Panc1 (cell line): ENCODE measurements around the gene ADARB1. TPM values are rescaled to one million over a fixed set of nuclear protein-coding genes. Genes with fewer than 3 reads are reported as not detected.

Experiments used
- ATAC-seq: fragments of 200-7000 bp; cut with Tn5 transposase; 2 replicates; pipeline ENCODE4 v1.9.1; 2020; ENCODE audit warnings: mild to moderate bottlenecking, moderate library complexity
- BruUV-seq: library from RNA; stranded (reverse); fragments of 400-500 nt; replicated peaks from 2 replicates; lab custom pipeline; 2021; lab: Mats Ljungman, UMichigan
- CTCF ChIA-PET: fragments of 300-600 bp; sonication (Branson Sonifier 250); formaldehyde crosslinking; loops from one replicate; lab custom pipeline; 2022; ENCODE audit warnings: antibody characterized with exemption; lab: Charles Lee
- POLR2A ChIA-PET: fragments of 300-600 bp; sonication (Branson Sonifier 250); formaldehyde crosslinking; loops from one replicate; lab custom pipeline; 2022; ENCODE audit warnings: antibody characterized with exemption; lab: Charles Lee
- DNase-seq: peaks from one replicate; pipeline ENCODE4 v3.0.0-alpha.2; 2010; ENCODE audit warnings: low read depth, low spot score
- H3K27ac ChIP-seq: 2 replicates; pipeline ENCODE4 v1.5.1; 2011; ENCODE audit warnings: mild to moderate bottlenecking, low read length, inconsistent platforms
- H3K27me3 ChIP-seq: fragments of 200-500 bp; sonication (Bioruptor generic); 2 replicates; pipeline ENCODE4 v1.6.0; 2014; ENCODE audit warnings: low read length, inconsistent platforms; ENCODE audit not compliant: control insufficient read depth, insufficient read depth
- H3K36me3 ChIP-seq: fragments of 200-500 bp; sonication (Bioruptor generic); 2 replicates; pipeline ENCODE4 v1.5.1; 2014; ENCODE audit warnings: inconsistent platforms, mild to moderate bottlenecking, low read length, moderate library complexity; ENCODE audit not compliant: control insufficient read depth, insufficient read depth
- H3K4me1 ChIP-seq: 2 replicates; pipeline ENCODE4 v1.5.1; 2011; ENCODE audit warnings: inconsistent platforms, mild to moderate bottlenecking, low read length, moderate library complexity; ENCODE audit not compliant: control insufficient read depth, insufficient read depth
- H3K4me3 ChIP-seq, 2 experiments: 2 replicates each; pipeline ENCODE4 v1.5.1; 2011 to 2012; ENCODE audit warnings: low read depth in 2 of 2, low read length in 2 of 2, mild to moderate bottlenecking in 2 of 2, inconsistent platforms in 1 of 2, moderate library complexity in 1 of 2
- H3K9me3 ChIP-seq: fragments of 200-500 bp; sonication (Bioruptor generic); 2 replicates; pipeline ENCODE4 v1.5.1; 2014; ENCODE audit warnings: low read depth, mild to moderate bottlenecking, inconsistent platforms, low read length, moderate library complexity; ENCODE audit not compliant: control insufficient read depth, insufficient read depth
- POLR2AphosphoS5 ChIP-seq: IDR thresholded peaks from 2 replicates; pipeline ENCODE4 v1.6.1; 2012; ENCODE audit warnings: mild to moderate bottlenecking, low read depth, low read length, moderate library complexity
- SIN3A ChIP-seq: IDR thresholded peaks from 2 replicates; pipeline ENCODE4 v1.6.1; 2012; ENCODE audit warnings: low read depth, mild to moderate bottlenecking, low read length, moderate library complexity, borderline replicate concordance; ENCODE audit not compliant: insufficient read depth
- TCF7L2 ChIP-seq: IDR thresholded peaks from 2 replicates; pipeline ENCODE4 v1.6.1; 2011; ENCODE audit warnings: mild to moderate bottlenecking, low read depth, low read length, inconsistent platforms
- in situ Hi-C: cut with HindIII; loops from 2 replicates; pipeline ENCODE4 v1.10.0; 2016; ENCODE audit warnings: low sequenced_read_pairs, low pct_unique_long_range_greater_than_20kb
- intact Hi-C: fragments of 100-400 bp; cut with micrococcal nuclease; formaldehyde crosslinking; loops from one replicate; pipeline ENCODE4 v1.10.0; 2022; ENCODE audit not compliant: unreplicated experiment
- total RNA-seq: library from RNA; stranded (reverse); gene quantifications from one replicate; pipeline ENCODE4 v1.2.1, GENCODE V29; 2021; ENCODE audit not compliant: unreplicated experiment
- TF ChIP-seq, protein P1 (sequence below), 2 experiments: IDR thresholded peaks; 2 replicates each; pipeline ENCODE4 v1.6.1; 2011 to 2012; ENCODE audit warnings: low read depth in 2 of 2, control low read depth in 1 of 2, low read length in 1 of 2, mild to moderate bottlenecking in 1 of 2, moderate library complexity in 1 of 2; ENCODE audit not compliant: insufficient read depth in 1 of 2
- TF ChIP-seq, protein P2 (sequence below): fragments of 450-650 bp; IDR thresholded peaks from 2 replicates; pipeline ENCODE4 v1.5.1; 2017; ENCODE audit warnings: mild to moderate bottlenecking

Gene ADARB1
- total RNA-seq, 1 experiment from 2014 or later, result 15.0 TPM

DNA sequence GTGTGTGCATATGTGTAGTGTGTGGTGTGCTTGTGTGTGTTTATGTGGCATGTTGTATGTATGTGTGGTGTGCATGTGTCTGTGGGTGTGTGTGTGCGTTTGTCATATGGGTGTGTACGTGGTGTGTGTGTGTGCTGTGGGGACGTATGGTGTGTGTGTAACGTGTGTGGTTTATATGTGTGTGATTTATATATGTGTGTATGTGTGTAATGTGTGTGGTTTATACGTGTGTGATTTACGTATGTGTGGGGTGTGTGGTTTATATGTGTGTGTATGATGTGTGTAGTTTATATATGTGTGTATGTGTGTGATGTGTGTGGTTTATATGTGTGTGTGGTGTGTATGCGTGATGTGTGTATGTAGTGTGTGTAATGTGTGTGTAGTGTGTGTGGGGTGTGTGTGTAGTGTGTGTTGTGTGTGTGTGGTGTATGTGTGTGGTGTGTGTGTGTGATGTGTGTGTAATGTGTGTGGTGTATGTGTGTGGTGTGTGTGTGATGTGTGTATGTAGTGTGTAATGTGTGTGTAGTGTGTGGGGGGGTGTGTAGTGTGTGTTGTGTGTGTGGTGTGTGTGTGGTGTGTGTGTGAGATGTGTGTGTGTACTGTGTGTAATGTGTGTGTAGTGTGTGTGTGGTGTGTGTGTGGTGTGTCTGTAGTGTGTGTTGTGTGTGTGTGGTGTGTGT is 32.3 kb upstream of the ADARB1 start:
- DNase-seq, result no peak
- ChIA-PET POLR2A (no interaction called here), CTCF (no interaction called here)
- H3K9me3 ChIP-seq, result no peaks in the 10 kb centered on the region
- no peaks in the 10 kb centered on the region for H3K4me1 ChIP-seq
- in situ Hi-C loops, result no loop called here
- no peaks in the 10 kb centered on the region for H3K27me3 ChIP-seq
- no TSS peak for BruUV-seq
- no peak for TF ChIP-seq POLR2AphosphoS5
- TF ChIP-seq, protein P1, sequence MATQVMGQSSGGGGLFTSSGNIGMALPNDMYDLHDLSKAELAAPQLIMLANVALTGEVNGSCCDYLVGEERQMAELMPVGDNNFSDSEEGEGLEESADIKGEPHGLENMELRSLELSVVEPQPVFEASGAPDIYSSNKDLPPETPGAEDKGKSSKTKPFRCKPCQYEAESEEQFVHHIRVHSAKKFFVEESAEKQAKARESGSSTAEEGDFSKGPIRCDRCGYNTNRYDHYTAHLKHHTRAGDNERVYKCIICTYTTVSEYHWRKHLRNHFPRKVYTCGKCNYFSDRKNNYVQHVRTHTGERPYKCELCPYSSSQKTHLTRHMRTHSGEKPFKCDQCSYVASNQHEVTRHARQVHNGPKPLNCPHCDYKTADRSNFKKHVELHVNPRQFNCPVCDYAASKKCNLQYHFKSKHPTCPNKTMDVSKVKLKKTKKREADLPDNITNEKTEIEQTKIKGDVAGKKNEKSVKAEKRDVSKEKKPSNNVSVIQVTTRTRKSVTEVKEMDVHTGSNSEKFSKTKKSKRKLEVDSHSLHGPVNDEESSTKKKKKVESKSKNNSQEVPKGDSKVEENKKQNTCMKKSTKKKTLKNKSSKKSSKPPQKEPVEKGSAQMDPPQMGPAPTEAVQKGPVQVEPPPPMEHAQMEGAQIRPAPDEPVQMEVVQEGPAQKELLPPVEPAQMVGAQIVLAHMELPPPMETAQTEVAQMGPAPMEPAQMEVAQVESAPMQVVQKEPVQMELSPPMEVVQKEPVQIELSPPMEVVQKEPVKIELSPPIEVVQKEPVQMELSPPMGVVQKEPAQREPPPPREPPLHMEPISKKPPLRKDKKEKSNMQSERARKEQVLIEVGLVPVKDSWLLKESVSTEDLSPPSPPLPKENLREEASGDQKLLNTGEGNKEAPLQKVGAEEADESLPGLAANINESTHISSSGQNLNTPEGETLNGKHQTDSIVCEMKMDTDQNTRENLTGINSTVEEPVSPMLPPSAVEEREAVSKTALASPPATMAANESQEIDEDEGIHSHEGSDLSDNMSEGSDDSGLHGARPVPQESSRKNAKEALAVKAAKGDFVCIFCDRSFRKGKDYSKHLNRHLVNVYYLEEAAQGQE (IDR thresholded peaks at IDR 0.05; ENCODE audit: insufficient read depth in 1 of 2, low read depth in 2 of 2, low read length in 1 of 2), result no peak
- TF ChIP-seq, protein P2, sequence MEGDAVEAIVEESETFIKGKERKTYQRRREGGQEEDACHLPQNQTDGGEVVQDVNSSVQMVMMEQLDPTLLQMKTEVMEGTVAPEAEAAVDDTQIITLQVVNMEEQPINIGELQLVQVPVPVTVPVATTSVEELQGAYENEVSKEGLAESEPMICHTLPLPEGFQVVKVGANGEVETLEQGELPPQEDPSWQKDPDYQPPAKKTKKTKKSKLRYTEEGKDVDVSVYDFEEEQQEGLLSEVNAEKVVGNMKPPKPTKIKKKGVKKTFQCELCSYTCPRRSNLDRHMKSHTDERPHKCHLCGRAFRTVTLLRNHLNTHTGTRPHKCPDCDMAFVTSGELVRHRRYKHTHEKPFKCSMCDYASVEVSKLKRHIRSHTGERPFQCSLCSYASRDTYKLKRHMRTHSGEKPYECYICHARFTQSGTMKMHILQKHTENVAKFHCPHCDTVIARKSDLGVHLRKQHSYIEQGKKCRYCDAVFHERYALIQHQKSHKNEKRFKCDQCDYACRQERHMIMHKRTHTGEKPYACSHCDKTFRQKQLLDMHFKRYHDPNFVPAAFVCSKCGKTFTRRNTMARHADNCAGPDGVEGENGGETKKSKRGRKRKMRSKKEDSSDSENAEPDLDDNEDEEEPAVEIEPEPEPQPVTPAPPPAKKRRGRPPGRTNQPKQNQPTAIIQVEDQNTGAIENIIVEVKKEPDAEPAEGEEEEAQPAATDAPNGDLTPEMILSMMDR, result no peak
- TF ChIP-seq SIN3A, result no peak
- no peak for TF ChIP-seq TCF7L2
- no peak overlapping the region for H3K27ac ChIP-seq
- no peak for ATAC-seq
- intact Hi-C loops, result no loop called here
- no peak overlapping the region for H3K4me3 ChIP-seq
- H3K36me3 ChIP-seq, result no peaks in the 10 kb centered on the region

DNA sequence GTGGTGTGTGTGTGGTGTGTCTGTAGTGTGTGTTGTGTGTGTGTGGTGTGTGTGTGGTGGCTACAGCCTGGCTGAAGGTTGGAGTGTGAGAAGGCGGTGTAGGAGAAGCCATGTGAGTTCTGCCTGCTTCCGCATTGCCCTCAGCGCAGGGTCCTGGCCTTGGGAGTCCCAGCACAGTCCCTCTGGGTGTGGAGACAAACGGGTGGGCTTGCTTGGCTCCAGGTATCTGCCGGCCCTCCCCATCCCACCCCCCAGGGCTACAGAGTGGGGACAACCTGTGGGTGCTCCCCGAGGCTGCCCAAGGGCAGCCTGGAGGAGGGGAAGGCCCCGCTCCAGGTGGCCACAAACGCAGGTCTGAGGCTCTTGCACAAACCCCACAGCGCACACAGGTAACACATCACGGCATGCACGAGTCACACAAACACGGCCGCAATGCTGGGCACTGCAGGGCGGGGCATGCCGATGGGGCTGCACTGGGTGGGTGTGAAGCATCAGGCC is 31.7 kb upstream of the ADARB1 start:
- Histone ChIP-seq H3K27ac (no peak overlapping the region), H3K9me3 (no peaks in the 10 kb centered on the region), H3K36me3 (no peaks in the 10 kb centered on the region), H3K4me1 (no peaks in the 10 kb centered on the region), H3K27me3 (no peaks in the 10 kb centered on the region), H3K4me3 (no peak overlapping the region)
- CTCF ChIA-PET, result no interaction called here
- POLR2A ChIA-PET, result interaction anchor here (0.6 kb wide), 1 partner anchor 30 kb away, joined by 3 read pairs; no protein-coding TSS in a partner anchor
- intact Hi-C loops, result no loop called here
- in situ Hi-C loops, result no loop called here
- ATAC-seq, result no peak
- DNase-seq, result no peak
- no TSS peak for BruUV-seq
- TF ChIP-seq SIN3A (no peak), TCF7L2 (no peak), POLR2AphosphoS5 (no peak)
- TF ChIP-seq, protein P1 (IDR thresholded peaks at IDR 0.05; ENCODE audit: insufficient read depth in 1 of 2, low read depth in 2 of 2, low read length in 1 of 2), result no peak
- TF ChIP-seq, protein P2, result no peak
